ENCODE data around the gene TRIM50.

DNA sequence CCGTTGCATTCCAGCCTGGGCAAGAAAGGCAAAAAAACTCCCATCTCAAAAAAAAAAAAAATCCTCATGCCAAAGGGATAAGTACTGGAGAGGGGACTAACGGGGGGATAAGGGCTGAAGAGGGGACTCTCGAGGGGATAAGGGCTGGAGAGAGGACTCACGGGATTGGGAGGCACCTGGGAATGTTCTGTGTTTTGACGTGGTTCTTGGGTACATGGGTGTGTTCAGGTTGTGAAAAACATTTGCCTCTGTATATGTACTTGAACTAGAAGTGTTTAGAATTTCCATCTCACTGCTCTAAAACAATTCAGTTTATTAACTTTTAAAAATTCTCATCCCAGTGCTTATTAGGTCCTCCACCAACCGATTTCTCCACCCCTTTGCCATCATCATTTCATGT is 4.6 kb upstream of the TRIM50 start:
- TF ChIP-seq, protein P1, sequence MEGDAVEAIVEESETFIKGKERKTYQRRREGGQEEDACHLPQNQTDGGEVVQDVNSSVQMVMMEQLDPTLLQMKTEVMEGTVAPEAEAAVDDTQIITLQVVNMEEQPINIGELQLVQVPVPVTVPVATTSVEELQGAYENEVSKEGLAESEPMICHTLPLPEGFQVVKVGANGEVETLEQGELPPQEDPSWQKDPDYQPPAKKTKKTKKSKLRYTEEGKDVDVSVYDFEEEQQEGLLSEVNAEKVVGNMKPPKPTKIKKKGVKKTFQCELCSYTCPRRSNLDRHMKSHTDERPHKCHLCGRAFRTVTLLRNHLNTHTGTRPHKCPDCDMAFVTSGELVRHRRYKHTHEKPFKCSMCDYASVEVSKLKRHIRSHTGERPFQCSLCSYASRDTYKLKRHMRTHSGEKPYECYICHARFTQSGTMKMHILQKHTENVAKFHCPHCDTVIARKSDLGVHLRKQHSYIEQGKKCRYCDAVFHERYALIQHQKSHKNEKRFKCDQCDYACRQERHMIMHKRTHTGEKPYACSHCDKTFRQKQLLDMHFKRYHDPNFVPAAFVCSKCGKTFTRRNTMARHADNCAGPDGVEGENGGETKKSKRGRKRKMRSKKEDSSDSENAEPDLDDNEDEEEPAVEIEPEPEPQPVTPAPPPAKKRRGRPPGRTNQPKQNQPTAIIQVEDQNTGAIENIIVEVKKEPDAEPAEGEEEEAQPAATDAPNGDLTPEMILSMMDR (IDR thresholded peaks at IDR 0.05; ENCODE audit: borderline replicate concordance, extremely low read depth, low read length, poor library complexity, severe bottlenecking): no peak
- TF ChIP-seq EZH2 (IDR thresholded peaks at IDR 0.05; ENCODE audit: borderline replicate concordance, low read depth, low read length, severe bottlenecking): no peak

Measured in DND-41 (cell line).